ENCODE measurements around the gene PITPNM2. TPM values are rescaled to one million over a fixed set of nuclear protein-coding genes. Genes with fewer than 3 reads are reported as not detected.
A peak's percentile ranks its signal among the peaks of the same experiment; 100 is the strongest.
"Not testable (repeated sequence)": the region's sequence is repeated elsewhere in the genome, so short reads cannot be mapped to it uniquely, and the experiment has no call there.

Gene PITPNM2
- total and polyA plus RNA-seq, 12 donors, result 5.6 to 32.7 (median 18.4) TPM

DNA sequence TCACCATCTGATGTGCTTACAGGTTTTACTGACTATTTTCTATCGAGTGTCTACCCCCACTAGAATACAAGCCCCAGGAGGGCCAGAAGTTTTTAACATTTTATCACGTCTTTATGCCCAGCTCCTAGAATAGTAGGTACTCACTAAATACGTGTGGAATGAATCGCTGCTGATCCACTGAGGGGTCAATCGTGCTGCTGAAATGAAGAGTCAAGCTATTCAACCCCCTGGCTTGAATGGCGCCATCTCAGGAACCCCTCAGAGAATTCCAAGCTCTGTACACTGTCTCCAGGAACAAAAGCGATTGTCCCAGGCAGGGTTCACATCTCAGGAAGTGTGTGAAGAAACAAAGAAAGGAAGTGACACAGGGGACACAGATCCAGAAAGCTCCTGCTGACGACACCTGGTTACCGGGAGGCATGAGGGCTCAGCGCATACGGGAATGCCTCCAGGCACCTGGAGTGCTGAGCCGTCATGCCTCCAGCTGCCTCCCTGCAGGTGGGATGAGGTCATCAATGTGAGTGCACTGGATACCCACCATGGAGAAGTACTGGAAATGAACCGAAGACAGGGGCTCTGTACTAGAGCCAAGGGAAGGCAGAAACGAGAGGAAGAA, 45.6 kb downstream of the PITPNM2 start:
- WGBS, 2 donors, result 60 to 76% methylated on average over 14 of the region's 14 CpGs
- peak overlapping the region in 8 of 10 donors; percentile 14 to 50 (median 40) for H3K4me3 ChIP-seq
- peaks cover 39 to 94% (median 79%) of the 10 kb centered on the region in 9 donors for H3K4me1 ChIP-seq

DNA sequence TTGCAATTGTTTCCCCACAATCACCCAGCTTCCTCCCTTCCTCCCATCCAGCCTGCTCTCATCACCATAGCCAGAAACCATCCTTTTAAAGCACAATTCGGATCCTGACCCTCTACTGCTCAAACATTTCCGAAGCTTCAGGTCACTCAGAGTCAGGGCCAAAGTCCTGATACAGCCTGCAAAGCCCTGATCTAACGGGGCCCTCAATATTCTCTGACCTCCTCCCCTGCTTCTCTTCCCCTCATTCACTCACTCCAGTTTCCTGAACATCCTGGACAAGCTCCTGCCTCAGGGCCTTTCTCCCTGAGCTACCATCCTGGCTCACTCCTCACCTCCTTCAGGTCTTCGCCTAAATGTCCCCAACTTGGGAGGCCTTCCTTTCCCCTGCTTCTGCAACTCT, 46.1 kb downstream of the PITPNM2 start:
- H3K4me3 ChIP-seq, result peak overlapping the region in 8 of 10 donors; percentile 14 to 50 (median 40)

More for the DNA sequence above, 45.6 kb downstream of the PITPNM2 start:
- Histone ChIP-seq H3K27ac (peak overlapping the region; percentile 65 to 92 (median 83)), H3K36me3 (peaks cover 0 to 14% (median 0%) of the 10 kb centered on the region in 9 donors), H3K27me3 (no peaks in the 10 kb centered on the region), H3K9me3 (no peaks in the 10 kb centered on the region)
- ATAC-seq (peak in 7 of 8 donors; percentile 29 to 76 (median 66)), DNase-seq (peak in 1 of 2 donors; percentile 60)
- TF ChIP-seq, protein P1, sequence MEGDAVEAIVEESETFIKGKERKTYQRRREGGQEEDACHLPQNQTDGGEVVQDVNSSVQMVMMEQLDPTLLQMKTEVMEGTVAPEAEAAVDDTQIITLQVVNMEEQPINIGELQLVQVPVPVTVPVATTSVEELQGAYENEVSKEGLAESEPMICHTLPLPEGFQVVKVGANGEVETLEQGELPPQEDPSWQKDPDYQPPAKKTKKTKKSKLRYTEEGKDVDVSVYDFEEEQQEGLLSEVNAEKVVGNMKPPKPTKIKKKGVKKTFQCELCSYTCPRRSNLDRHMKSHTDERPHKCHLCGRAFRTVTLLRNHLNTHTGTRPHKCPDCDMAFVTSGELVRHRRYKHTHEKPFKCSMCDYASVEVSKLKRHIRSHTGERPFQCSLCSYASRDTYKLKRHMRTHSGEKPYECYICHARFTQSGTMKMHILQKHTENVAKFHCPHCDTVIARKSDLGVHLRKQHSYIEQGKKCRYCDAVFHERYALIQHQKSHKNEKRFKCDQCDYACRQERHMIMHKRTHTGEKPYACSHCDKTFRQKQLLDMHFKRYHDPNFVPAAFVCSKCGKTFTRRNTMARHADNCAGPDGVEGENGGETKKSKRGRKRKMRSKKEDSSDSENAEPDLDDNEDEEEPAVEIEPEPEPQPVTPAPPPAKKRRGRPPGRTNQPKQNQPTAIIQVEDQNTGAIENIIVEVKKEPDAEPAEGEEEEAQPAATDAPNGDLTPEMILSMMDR (IDR thresholded peaks at IDR 0.05), result no peak
- intact Hi-C loops (cut with DNase I), result loop anchor here in 7 of 10 donors (5.0 kb wide), 2 partner anchors 37 to 42 kb away; no protein-coding TSS in a partner anchor

DNA sequence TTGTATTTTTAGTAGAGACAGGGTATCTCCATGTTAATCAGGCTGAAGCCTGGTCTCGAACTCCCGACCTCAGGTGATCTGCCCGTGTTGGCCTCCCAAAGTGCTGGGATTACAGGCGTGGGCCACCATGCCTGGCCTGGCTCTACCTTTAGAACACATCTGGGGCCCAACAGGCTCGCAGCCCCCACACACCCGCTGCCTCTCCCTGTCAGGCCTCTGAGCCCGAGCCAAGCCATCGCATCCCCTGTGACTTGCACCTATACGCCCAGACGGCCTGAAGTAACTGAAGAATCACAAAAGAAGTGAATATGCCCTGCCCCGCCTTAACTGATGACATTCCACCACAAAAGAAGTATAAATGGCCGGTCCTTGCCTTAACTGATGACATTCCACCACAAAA, 46.8 kb downstream of the PITPNM2 start:
- peak overlapping the region in 9 of 10 donors; percentile 9 to 50 (median 37) for H3K4me3 ChIP-seq
- not testable (repeated sequence) for H3K27me3 ChIP-seq, H3K36me3 ChIP-seq, ATAC-seq, H3K9me3 ChIP-seq, DNase-seq
- intact Hi-C loops (cut with DNase I), result loop anchor here in 1 of 10 donors (5.0 kb wide), 1 partner anchor 42 kb away; no protein-coding TSS in a partner anchor
- peaks cover 33 to 97% (median 79%) of the 10 kb centered on the region in 9 donors for H3K4me1 ChIP-seq
- peak overlapping the region in 9 of 10 donors; percentile 65 to 92 (median 81) for H3K27ac ChIP-seq
- 76 to 82% methylated on average over 12 of the region's 12 CpGs for WGBS, 2 donors

More for the DNA sequence above, 46.1 kb downstream of the PITPNM2 start:
- peak overlapping the region; percentile 65 to 92 (median 80) for H3K27ac ChIP-seq
- peaks cover 39 to 97% (median 79%) of the 10 kb centered on the region in 9 donors for H3K4me1 ChIP-seq
- intact Hi-C loops (cut with DNase I), result loop anchor here in 7 of 10 donors (5.0 kb wide), 3 partner anchors 37 to 43 kb away; no protein-coding TSS in a partner anchor
- DNase-seq, result no peak
- no peak for ATAC-seq
- no peaks in the 10 kb centered on the region for H3K9me3 ChIP-seq
- TF ChIP-seq, protein P1 (IDR thresholded peaks at IDR 0.05), result no peak
- 75% methylated on average over 4 of the region's 4 CpGs for WGBS, 2 donors
- H3K36me3 ChIP-seq, result peaks cover 0 to 9% (median 0%) of the 10 kb centered on the region in 9 donors
- no peaks in the 10 kb centered on the region for H3K27me3 ChIP-seq

GRCh38 chr12:123102781-123103503, 47.9 kb downstream of the PITPNM2 start:
- ATAC-seq, result no peak
- Histone ChIP-seq H3K27ac (peak overlapping the region in 7 of 10 donors; percentile 42 to 92 (median 86)), H3K9me3 (no peaks in the 10 kb centered on the region), H3K36me3 (peaks cover 0 to 4% (median 0%) of the 10 kb centered on the region in 9 donors), H3K4me1 (peaks cover 25 to 97% (median 79%) of the 10 kb centered on the region in 9 donors), H3K27me3 (no peaks in the 10 kb centered on the region), H3K4me3 (peak overlapping the region in 4 of 10 donors; percentile 6 to 43 (median 16))
- DNase-seq, result no peak
- 76 to 81% methylated on average over 5 of the region's 5 CpGs for WGBS, 2 donors
- TF ChIP-seq, protein P1 (IDR thresholded peaks at IDR 0.05), result no peak
- intact Hi-C loops (cut with DNase I), result loop anchor here in 1 of 10 donors (5.0 kb wide), 1 partner anchor 41 kb away; no protein-coding TSS in a partner anchor
